IPS DF 19.7 (cell line): ENCODE data around the gene TVP23B.
"Not testable (repeated sequence)": the region's sequence is repeated elsewhere in the genome, so short reads cannot be mapped to it uniquely, and the experiment has no call there.

Experiments
- DNase-seq: peaks from one replicate; pipeline ENCODE4 v3.0.0-alpha.2; 2013; ENCODE audit warnings: low read depth, low spot score

TVP23B gene

GRCh38 chr17:18791402-18791801, 10.4 kb downstream of the TVP23B start:
- DNase-seq: not testable (repeated sequence)

- DNase-seq: not testable (repeated sequence)
These were observed 13.9 kb downstream of the TVP23B start for GRCh38 chr17:18794841-18795240.

- DNase-seq: not testable (repeated sequence)
These were observed 15.9 kb downstream of the TVP23B start for GRCh38 chr17:18796887-18797286.

GRCh38 chr17:18803458-18804245, 22.7 kb downstream of the TVP23B start:
- DNase-seq: not testable (repeated sequence)

- not testable (repeated sequence) for DNase-seq
These were observed 34.9 kb downstream of the TVP23B start for GRCh38 chr17:18815924-18816323.

GRCh38 chr17:18816489-18817371, 35.7 kb downstream of the TVP23B start:
- not testable (repeated sequence) for DNase-seq

GRCh38 chr17:18821430-18821829, 40.4 kb downstream of the TVP23B start:
- DNase-seq: not testable (repeated sequence)

GRCh38 chr17:18827613-18828012, 46.6 kb downstream of the TVP23B start:
- not testable (repeated sequence) for DNase-seq

GRCh38 chr17:18848501-18848900, 67.5 kb downstream of the TVP23B start:
- no peak for DNase-seq

- no peak for DNase-seq
These were observed 69.7 kb downstream of the TVP23B start for GRCh38 chr17:18850679-18851078.

GRCh38 chr17:18851201-18851600, 70.2 kb downstream of the TVP23B start:
- DNase-seq: no peak

- no peak for DNase-seq
These were observed 74.0 kb downstream of the TVP23B start for GRCh38 chr17:18854956-18855355.

- peak; percentile 93 for DNase-seq
These were observed 75.0 kb downstream of the TVP23B start for GRCh38 chr17:18855831-18856569.
